SIG-M5 (cell line): ENCODE results near the gene CUBN.

Source experiments
- DNase-seq: peaks from one replicate; lab custom pipeline; 2025; lab: John Stamatoyannopoulos, UW

Gene CUBN

GRCh38 chr10:16916496-16916895 lies 213.1 kb downstream of the CUBN start:
- no peak for DNase-seq

- no peak for DNase-seq
Observed at GRCh38 chr10:16915300-16915699, 214.3 kb downstream of the CUBN start.

GRCh38 chr10:16913266-16913665 lies 216.3 kb downstream of the CUBN start:
- DNase-seq: no peak

- no peak for DNase-seq
Observed at GRCh38 chr10:16910793-16911164, 218.8 kb downstream of the CUBN start.

- no peak for DNase-seq
Observed at GRCh38 chr10:16909961-16910792, 219.4 kb downstream of the CUBN start.

- no peak for DNase-seq
Observed at GRCh38 chr10:16909271-16909767, 220.3 kb downstream of the CUBN start.

- no peak for DNase-seq
Observed at GRCh38 chr10:16907687-16908086, 221.9 kb downstream of the CUBN start.

GRCh38 chr10:16905320-16905719 lies 224.3 kb downstream of the CUBN start:
- DNase-seq: no peak

- no peak for DNase-seq
Observed at GRCh38 chr10:16904639-16905061, 225.0 kb downstream of the CUBN start.

- DNase-seq: no peak
Observed at GRCh38 chr10:16904049-16904448, 225.6 kb downstream of the CUBN start.

GRCh38 chr10:16902606-16903005 lies 227.0 kb downstream of the CUBN start:
- no peak for DNase-seq

GRCh38 chr10:16901106-16901505 lies 228.5 kb downstream of the CUBN start:
- no peak for DNase-seq

GRCh38 chr10:16896993-16897392 lies 232.6 kb downstream of the CUBN start:
- DNase-seq: no peak

- no peak for DNase-seq
Observed at GRCh38 chr10:16894821-16895220, 234.8 kb downstream of the CUBN start.

- DNase-seq: no peak
Observed at GRCh38 chr10:16893664-16894063, 235.9 kb downstream of the CUBN start.

GRCh38 chr10:16891375-16892313 lies 238.0 kb downstream of the CUBN start:
- DNase-seq: no peak

GRCh38 chr10:16890691-16891090 lies 238.9 kb downstream of the CUBN start:
- DNase-seq: no peak

GRCh38 chr10:16887565-16887964 lies 242.0 kb downstream of the CUBN start:
- DNase-seq: no peak

- no peak for DNase-seq
Observed at GRCh38 chr10:16886031-16886430, 243.6 kb downstream of the CUBN start.

- no peak for DNase-seq
Observed at GRCh38 chr10:16884497-16884896, 245.1 kb downstream of the CUBN start.

GRCh38 chr10:16883084-16883483 lies 246.5 kb downstream of the CUBN start:
- DNase-seq: no peak

GRCh38 chr10:16870331-16870730 lies 259.3 kb downstream of the CUBN start:
- DNase-seq: no peak

- no peak for DNase-seq
Observed at GRCh38 chr10:16867990-16868389, 261.6 kb downstream of the CUBN start.
